ENCODE results near the gene CA10.

CA10 gene

DNA sequence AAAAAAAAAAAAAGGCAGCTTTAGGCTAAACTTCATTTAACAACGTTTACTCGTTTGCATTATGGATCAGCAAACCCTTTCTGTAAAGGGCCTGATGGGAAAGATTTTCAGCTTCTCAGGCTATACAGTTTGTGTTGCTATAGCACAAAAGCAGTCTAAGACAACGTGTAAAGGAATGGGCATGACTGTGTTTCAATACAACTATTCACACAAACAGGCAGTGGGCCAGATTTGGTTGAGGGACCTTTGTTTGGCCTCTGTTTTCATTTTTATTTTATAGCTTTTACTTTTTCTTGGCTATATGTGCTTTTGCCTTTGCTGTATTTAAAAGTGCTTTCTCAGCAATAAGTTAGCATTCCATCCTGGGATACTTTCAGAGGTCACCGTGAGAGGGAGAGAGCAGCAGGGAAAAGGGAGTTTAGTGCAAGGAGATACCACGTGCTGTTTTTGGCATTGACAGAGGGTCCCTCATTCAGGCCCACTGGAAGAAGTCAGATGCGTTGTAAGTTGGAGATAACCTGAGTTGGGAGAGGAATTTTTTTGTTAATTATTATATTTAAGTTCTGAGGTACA is 562.6 kb downstream of the CA10 start:
- no peak for DNase-seq (ENCODE audit: low read depth)

DNA sequence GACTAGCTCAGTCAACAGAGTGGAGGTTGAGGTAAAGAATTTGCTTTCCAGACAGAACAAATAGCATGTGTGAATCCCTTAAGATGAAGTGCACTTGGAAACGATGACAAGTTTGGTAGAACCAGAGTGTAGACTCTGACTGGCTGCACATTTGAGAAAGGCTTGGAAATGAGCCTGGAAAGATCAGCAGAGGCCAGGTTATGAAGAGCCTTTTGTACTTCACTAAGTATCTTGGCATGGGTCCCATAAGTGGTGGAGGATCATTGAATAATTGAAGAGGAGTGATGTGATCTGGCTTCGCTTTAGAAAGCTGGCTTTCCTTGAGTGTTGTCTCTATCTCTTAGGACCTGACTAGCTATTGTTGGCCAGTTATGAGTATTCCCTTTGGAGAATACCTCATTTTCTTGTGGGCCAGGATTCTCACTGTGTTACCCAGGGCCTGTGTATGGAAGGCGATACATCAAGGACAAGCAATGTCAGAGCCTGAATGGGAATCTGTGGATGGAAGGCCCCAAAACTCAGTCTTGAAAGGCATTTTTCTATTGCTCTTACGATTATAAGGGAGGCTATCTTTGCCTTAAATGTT is 568.4 kb downstream of the CA10 start:
- no peak for DNase-seq (ENCODE audit: low read depth)

DNA sequence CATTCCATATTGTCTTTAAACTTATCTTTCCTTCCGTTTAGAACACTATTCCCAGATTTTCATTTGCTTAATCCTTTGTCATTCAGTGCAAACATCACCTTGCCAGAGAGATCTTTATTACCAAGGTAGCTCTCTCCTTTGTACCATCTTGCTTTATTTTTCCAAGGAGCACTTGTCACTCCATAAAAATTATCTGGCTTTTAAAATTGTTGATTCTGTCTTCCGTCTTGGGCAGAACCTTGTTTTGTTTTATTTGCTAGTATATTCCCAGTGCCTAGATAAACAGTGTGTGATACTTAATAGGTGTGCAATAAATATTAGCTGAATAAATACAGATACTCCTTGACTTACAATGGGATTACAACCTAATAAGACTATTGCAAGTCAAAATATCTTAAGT is 570.5 kb downstream of the CA10 start:
- DNase-seq (ENCODE audit: low read depth): no peak

DNA sequence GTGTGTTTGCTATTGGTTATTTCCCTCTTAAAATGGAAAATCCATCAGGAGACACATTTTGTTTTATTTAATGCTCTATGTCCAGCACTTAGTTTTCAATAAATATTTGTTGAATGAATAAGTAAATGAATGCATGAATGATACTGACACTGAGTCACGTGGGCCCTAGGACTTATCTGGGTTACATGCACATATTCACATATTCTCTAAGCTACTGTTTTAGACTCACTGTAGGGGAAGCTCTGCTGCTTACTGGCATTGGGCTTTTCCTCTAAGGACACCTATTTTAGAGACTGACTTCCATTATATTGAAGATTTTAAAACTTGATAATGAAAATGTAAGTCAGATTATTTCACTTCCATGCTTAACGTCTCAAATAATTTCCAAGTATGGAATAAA is 571.0 kb downstream of the CA10 start:
- no peak for DNase-seq (ENCODE audit: low read depth)

- no peak for DNase-seq (ENCODE audit: low read depth)
Measured at GRCh38 chr17:51585514-51586104, 572.9 kb downstream of the CA10 start.

DNA sequence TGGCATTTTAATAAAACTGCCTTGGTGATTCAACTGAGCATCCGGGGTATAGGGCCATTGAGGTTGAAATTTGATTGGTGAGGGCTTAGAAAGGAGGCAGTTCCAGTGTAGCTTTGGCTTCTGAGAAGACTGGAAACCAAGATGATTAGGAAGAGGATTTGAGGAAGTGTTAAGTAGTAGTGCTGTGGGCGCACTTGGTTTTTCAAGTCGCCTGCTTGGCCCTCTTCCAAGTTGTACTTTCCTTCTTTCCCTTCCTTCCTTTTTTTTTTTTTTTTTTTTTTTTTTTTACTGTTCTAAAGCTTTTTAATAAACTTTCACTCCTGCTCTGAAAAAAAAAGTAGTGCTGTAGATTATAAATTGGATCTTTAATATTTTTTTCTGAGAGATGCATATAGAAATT is 577.6 kb downstream of the CA10 start:
- DNase-seq (ENCODE audit: low read depth): no peak

All from GM04504 (cell line).